BJ (cell line): ENCODE measurements around the gene CTNNA2. TPM values are rescaled to one million over a fixed set of nuclear protein-coding genes. Genes with fewer than 3 reads are reported as not detected.
"Not testable (repeated sequence)": the region's sequence is repeated elsewhere in the genome, so short reads cannot be mapped to it uniquely, and the experiment has no call there.

Experiments used
- CTCF ChIA-PET: fragments of 350-600 bp; formaldehyde crosslinking; extraction: SDS; loops from one replicate; lab custom pipeline; 2021; ENCODE audit warnings: antibody characterized with exemption, inconsistent platforms; lab: Yijun Ruan, JAX
- POLR2A ChIA-PET: fragments of 300-600 bp; sonication (Branson Sonifier 250); formaldehyde crosslinking; extraction: SDS; loops from one replicate; lab custom pipeline; 2021; ENCODE audit warnings: antibody characterized with exemption; lab: Charles Lee
- DNase-seq: peaks from one replicate; pipeline ENCODE4 v3.0.0-alpha.2; 2011; ENCODE audit warnings: low read depth
- H3K27me3 ChIP-seq: 2 replicates; pipeline ENCODE4 v1.6.0; 2011; ENCODE audit warnings: low read length; ENCODE audit not compliant: control insufficient read depth, insufficient read depth
- H3K36me3 ChIP-seq: 2 replicates; pipeline ENCODE4 v1.5.1; 2011; ENCODE audit warnings: low read length; ENCODE audit not compliant: control insufficient read depth, insufficient read depth
- H3K4me3 ChIP-seq: 2 replicates; pipeline ENCODE4 v1.5.1; 2011; ENCODE audit warnings: low read depth, mild to moderate bottlenecking, control low read depth, low read length
- polyA plus RNA-seq: library from polyadenylated mRNA; depleted of rRNA; stranded (reverse); fragments of >200 nt; gene quantifications from 2 replicates; pipeline ENCODE4 v1.2.3, GENCODE V29; 2011
- TF ChIP-seq, protein P1 (sequence below): IDR thresholded peaks from 2 replicates; pipeline ENCODE4 v1.5.1; 2011; ENCODE audit warnings: low read depth, mild to moderate bottlenecking, control low read depth, inconsistent platforms, low read length, moderate library complexity; ENCODE audit not compliant: insufficient read depth

Gene CTNNA2
- polyA plus RNA-seq, 1 experiment = not detected

DNA sequence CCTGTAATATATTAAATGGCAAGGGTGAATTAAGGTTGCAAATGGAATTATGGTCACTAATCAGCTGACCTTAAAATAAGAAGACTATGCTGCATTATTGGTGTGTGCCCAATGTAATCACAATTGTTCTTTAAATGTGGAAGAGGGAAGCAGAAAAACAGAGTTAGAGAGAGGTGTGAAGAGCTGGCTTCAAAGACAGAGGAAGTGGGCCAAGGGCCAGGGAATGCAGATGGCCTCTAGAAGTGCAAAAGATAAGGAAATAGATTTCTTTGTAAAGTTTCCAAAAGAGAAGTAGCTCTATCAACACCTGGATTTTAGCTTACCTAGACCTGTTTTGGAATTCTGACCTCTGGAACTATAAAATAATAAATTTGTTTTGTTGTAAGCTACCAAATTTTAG is 515.7 kb downstream of the CTNNA2 start:
- Histone ChIP-seq H3K36me3 (no peaks in the 10 kb centered on the region), H3K4me3 (no peak overlapping the region), H3K27me3 (no peaks in the 10 kb centered on the region)
- TF ChIP-seq, protein P1, sequence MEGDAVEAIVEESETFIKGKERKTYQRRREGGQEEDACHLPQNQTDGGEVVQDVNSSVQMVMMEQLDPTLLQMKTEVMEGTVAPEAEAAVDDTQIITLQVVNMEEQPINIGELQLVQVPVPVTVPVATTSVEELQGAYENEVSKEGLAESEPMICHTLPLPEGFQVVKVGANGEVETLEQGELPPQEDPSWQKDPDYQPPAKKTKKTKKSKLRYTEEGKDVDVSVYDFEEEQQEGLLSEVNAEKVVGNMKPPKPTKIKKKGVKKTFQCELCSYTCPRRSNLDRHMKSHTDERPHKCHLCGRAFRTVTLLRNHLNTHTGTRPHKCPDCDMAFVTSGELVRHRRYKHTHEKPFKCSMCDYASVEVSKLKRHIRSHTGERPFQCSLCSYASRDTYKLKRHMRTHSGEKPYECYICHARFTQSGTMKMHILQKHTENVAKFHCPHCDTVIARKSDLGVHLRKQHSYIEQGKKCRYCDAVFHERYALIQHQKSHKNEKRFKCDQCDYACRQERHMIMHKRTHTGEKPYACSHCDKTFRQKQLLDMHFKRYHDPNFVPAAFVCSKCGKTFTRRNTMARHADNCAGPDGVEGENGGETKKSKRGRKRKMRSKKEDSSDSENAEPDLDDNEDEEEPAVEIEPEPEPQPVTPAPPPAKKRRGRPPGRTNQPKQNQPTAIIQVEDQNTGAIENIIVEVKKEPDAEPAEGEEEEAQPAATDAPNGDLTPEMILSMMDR = no peak
- no peak for DNase-seq
- CTCF ChIA-PET = interaction anchor here (0.7 kb wide), 2 partner anchors 14 to 82 kb away, joined by 3 read pairs; no protein-coding TSS in a partner anchor
- POLR2A ChIA-PET = no interaction called here

DNA sequence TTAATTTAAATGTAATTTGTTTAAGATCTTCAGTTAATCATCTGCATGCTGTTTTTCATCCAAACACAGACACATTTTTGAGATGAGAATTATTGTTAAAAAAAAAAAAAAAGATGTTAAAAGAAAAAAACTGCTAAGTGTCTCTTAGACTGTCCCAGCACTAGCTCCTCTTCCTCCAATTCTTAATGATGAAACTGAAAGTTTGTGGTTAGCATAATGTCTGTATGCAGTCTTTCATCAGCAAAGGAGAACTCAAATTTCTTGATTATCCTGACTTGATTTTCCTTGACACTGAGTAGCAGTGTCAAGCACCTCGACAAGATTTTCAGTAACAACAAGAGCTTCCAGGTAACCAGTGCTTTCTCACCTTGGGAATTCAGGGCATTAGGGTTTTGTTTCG is 517.3 kb downstream of the CTNNA2 start:
- ChIA-PET POLR2A (no interaction called here), CTCF (interaction anchor here (1.6 kb wide), 1 partner anchor 42 kb away, joined by 4 read pairs; no protein-coding TSS in a partner anchor)
- no peaks in the 10 kb centered on the region for H3K36me3 ChIP-seq
- TF ChIP-seq, protein P1 = no peak
- H3K4me3 ChIP-seq = no peak overlapping the region
- DNase-seq = no peak
- H3K27me3 ChIP-seq = no peaks in the 10 kb centered on the region

DNA sequence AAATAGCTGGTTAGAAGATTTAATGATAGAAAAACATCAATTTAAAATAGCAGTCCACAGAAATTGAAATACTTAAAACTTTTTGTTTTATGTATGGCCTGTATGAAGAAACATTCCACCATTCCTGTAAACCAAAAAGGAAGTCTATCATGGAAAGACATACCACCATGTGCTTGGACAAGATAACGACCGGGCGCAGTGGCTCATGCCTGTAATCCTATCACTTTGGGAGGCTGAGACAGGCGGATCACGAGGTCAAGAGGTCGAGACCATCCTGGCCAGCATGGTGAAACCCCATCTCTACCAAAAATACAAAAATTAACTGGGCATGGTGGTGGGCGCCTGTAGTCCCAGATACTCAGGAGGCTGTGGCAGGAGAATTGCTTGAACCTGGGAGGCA is 519.8 kb downstream of the CTNNA2 start:
- H3K27me3 ChIP-seq, DNase-seq, H3K36me3 ChIP-seq, POLR2A ChIA-PET, H3K4me3 ChIP-seq: not testable (repeated sequence)
- CTCF ChIA-PET = interaction anchor here (0.8 kb wide), 1 partner anchor 206 kb away, joined by 3 read pairs; no protein-coding TSS in a partner anchor

DNA sequence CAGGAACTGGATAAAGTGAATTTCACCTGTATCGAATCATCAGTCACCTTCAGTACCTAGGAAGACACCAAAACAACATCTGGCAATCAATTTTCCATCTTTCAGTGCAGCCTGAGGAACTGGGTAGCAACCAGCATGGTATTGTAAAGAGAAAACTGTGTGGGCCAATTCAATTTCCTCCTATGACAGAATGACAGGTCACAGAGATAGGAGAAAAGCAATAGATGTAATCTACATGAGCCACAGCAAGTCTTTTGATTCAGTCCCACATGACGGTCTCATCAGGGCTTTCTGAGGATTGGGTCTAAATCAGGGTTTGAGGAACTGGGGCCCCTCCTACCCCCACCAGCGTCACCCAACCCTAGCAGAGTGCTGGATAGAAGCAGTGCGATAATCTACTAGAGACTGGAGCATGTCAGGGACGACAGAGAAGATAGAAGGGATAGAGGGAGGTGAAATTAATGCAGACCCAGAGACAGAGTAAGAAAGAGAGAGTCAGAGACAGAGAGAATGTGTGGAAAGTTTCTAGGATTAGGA is 523.0 kb downstream of the CTNNA2 start:
- Histone ChIP-seq H3K36me3 (no peaks in the 10 kb centered on the region), H3K4me3 (no peak overlapping the region), H3K27me3 (peaks cover 6% of the 10 kb centered on the region)
- POLR2A ChIA-PET = interaction anchor here (1.4 kb wide), 1 partner anchor 34 kb away, joined by 9 read pairs; no protein-coding TSS in a partner anchor
- TF ChIP-seq, protein P1 = no peak
- DNase-seq = no peak
- CTCF ChIA-PET = no interaction called here

DNA sequence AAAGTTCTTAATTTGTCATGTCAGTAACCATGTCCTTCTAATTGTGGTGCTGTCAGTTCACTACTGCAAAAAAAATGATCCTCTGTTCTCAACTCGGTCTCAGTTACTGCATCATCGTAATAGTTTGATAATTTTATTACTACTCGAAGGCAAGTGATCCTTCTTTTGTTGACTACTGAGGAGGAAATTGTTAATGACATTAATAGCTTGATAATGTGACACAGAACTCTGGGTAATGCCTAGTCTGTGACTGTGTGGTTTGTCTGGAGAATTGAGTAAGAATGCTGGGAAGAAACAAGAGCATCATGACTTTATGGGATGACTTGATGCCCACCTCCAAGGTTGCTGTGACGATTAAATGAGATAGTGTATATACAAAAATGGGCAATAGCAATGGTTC is 524.5 kb downstream of the CTNNA2 start:
- TF ChIP-seq, protein P1 = no peak
- DNase-seq = no peak
- POLR2A ChIA-PET = interaction anchor here (1.4 kb wide), 1 partner anchor 36 kb away, joined by 9 read pairs; no protein-coding TSS in a partner anchor
- H3K27me3 ChIP-seq = peaks cover 6% of the 10 kb centered on the region
- H3K4me3 ChIP-seq = no peak overlapping the region
- CTCF ChIA-PET = no interaction called here
- no peaks in the 10 kb centered on the region for H3K36me3 ChIP-seq
